Stimulated activated CD8-positive, alpha-beta memory T cell treated with anti-CD3 and anti-CD28 coated beads, Interleukin-7, amount 100 ng/mL, for 1 hour (primary cell): ENCODE data around the gene EIF4G1.

Experiments used
- DNase-seq, 2 donors: peaks; one replicate each; pipeline ENCODE4 v3.0.0-alpha.2; 2020; ENCODE audit warnings: low read depth in 2 of 2

Gene EIF4G1

GRCh38 chr3:184350618-184351017 is 36.2 kb downstream of the EIF4G1 start:
- DNase-seq, result no peak

- DNase-seq, result no peak
Observed at GRCh38 chr3:184351511-184352148, 37.2 kb downstream of the EIF4G1 start.

GRCh38 chr3:184352149-184352785 is 37.9 kb downstream of the EIF4G1 start:
- DNase-seq, result no peak

GRCh38 chr3:184352897-184353545 is 38.6 kb downstream of the EIF4G1 start:
- DNase-seq, result no peak

- no peak for DNase-seq
Observed at GRCh38 chr3:184353546-184353941, 39.1 kb downstream of the EIF4G1 start.

GRCh38 chr3:184354121-184354728 is 39.8 kb downstream of the EIF4G1 start:
- peak; percentile 42 to 55 for DNase-seq

- no peak for DNase-seq
Observed at GRCh38 chr3:184354754-184355153, 40.3 kb downstream of the EIF4G1 start.

- no peak for DNase-seq
Observed at GRCh38 chr3:184355261-184356040, 41.0 kb downstream of the EIF4G1 start.

- no peak for DNase-seq
Observed at GRCh38 chr3:184357248-184358123, 43.1 kb downstream of the EIF4G1 start.

- DNase-seq, result no peak
Observed at GRCh38 chr3:184358124-184358767, 43.8 kb downstream of the EIF4G1 start.

GRCh38 chr3:184358921-184359350 is 44.5 kb downstream of the EIF4G1 start:
- DNase-seq, result no peak

- no peak for DNase-seq
Observed at GRCh38 chr3:184359610-184360009, 45.2 kb downstream of the EIF4G1 start.

GRCh38 chr3:184360070-184360928 is 45.9 kb downstream of the EIF4G1 start:
- no peak for DNase-seq

GRCh38 chr3:184360929-184361531 is 46.6 kb downstream of the EIF4G1 start:
- no peak for DNase-seq

GRCh38 chr3:184361532-184361931 is 47.1 kb downstream of the EIF4G1 start, which contains the start of the genes CLCN2 and POLR2H:
Gene CLCN2 (minus strand): TSS chr3:184361605. CDS start chr3:184361479, 126 bp downstream.
Gene POLR2H (plus strand): TSS chr3:184361710. CDS start chr3:184363493, 1,783 bp downstream.
- peak in 1 of 2 donors; percentile 7 for DNase-seq

- DNase-seq, result peak in 1 of 2 donors; percentile 10
Observed at GRCh38 chr3:184361932-184362667, 47.7 kb downstream of the EIF4G1 start.

- DNase-seq, result peak; percentile 90 to 97
Observed at GRCh38 chr3:184362668-184363546, 48.5 kb downstream of the EIF4G1 start.
